NCI-H446 treated with DMSO at 0.1 percent for 48 hours (cell line): Measurements from ENCODE around the gene TP53I11.
A peak's percentile ranks its signal among the peaks of the same experiment; 100 is the strongest.

Experiments
- DNase-seq: peaks from one replicate; lab custom pipeline; 2025; lab: John Stamatoyannopoulos, UW

Gene TP53I11

DNA sequence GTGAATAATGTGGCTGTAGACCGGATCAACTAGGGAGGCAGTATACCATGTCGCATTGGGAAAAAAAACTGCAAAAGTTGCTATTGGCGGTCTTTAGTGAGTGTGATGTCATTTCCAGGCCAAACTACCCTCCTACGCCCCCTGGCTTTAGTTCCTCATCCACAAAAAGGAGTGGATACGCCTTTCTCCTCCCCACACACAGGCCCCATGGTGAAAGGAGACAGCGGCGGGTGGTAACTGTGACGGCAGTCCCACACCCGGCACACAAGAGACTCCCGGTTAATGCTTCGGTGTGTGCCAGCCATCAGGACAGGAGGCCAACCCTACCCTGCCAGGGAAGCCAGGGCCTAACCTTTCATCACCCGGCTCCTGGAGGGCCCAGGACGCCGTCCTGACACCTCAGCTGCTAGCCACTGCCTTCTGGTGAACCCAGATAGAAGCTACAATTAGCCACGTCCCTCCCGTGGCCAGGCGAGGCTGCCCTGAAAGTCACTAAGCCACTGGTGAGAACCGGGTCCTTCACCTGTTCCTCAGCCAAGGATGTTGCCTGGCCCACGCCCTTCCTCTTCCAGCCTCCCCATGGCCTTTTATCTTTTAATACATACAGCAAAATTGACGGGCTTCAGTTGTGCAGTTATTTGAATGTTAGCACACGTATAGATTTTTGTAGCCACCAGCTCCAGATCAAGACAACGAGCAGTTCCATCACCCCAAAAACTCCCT lies 10.8 kb downstream of the TP53I11 start:
- no peak for DNase-seq

DNA sequence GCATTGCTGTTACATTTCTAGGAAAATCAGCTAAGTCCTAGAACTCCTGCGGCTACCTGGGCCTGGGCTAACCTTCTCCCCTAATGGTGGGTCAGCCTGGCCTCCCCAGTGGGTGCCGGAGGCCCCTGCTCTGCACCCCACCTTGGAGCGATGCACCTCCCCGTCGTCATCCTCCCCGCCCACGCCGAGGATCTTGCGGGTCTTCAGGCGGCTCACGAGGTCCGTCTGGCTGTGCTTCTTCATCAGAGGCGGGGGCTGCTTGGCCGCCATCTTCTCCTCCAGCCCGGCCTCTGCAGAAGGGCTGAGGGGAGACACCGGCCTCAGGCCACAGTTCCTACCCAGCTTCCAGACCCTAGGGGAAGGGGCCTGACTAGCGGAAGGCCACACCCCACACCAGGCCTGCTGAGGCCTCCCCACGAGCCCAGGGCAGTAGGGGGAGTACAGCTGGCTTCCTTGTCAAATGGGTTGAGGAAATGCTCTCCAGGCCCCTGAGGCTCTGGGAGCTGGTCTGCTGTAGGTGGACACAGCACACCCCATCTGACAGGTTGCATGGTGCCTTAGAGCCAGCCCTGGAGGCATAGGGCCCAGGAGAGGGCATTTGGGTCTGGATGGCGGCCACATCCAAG lies 12.5 kb downstream of the TP53I11 start:
- no peak for DNase-seq

DNA sequence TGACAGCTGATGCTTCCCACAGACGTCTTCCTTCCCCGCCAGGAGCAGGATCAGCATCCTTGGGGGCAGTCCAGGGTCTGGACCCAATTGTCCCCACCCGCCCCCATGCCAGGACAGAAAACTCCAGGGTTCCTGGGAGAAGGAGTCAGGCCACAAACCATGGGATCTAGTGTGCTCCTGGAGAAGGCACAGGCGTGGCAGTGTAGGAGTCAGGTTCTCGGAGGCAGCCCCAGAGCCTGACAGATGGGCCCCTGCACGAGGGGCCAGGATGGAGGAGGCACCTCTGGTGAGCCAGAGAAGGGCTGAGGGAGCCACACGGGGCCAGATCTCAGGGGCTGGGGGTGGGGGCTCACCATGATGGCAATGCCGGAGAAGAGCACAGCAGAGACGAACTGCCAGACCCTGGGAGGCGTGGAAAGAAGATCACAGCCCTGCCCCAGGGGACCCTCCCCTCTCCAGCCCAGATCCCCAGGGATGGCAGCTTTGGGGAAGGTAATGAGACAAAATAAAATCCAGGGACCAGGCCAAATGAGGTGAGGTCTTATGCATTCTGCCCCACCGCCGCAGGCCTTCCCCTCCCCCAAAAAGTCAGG lies 13.6 kb downstream of the TP53I11 start:
- DNase-seq: no peak

DNA sequence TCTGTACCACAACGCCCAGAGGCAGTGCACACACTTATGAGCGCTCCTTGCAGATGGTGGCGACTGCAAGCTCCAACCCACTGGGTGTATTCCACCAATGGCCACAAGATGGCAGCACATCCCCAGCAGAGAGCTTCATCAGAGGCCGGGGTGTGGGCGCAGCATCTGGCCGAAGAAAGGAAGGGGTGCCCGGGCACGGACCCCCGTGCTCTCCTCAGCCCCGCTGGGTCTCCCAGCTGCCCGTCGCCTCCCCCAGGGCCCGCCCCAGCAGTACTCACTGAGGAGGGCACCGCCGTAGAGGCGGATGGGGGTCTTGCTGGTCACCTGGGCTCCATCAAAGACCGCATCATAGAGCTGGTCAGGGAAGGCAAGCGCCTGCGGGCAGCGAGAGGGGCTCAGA lies 14.2 kb downstream of the TP53I11 start:
- DNase-seq: peak; percentile 48

DNA sequence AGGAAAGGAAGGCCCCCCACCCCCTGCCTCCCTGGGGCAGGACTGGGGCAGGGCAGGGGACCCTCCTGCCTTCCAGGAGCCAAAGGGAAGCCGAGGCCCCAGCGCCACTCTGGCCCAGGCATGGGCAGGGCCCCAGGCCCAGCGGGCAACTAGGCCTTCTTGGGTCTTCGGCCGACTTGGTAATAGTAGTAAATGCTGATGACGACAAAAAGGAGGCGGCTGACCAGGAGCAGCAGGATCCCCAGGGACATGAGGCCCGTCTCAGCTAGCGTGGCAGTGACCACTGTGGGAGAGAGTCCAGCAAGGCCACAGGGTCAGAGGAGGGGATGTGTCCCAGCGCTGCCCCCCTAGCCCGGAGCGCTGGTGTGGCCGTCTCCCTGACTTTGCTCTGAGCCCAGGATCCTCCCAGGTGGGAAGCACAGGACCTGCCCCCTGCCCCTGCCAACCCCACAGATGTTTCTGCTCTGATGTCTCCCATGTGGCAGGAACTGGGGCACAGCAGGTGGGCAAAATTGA lies 15.9 kb downstream of the TP53I11 start:
- DNase-seq: no peak

DNA sequence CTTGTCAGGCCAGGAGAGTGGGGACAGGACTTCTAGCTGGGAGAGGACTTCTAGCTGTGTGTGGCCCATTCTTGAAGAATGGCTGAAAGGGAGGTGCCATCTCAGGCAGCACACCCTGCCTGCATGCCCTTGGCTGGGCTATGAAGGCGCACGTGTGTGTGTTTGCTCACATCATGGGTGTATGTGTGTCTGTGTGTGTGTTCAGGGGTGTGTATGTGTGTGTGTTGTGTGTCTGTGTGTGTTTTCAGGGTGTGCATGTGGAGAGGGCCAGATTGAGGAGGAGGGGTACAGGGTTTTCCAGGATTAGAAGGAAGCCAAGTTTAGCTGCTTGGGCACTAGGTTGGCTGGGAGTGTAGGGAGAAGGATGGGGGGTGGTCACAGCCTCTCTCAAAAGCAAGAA lies 16.6 kb downstream of the TP53I11 start:
- DNase-seq: no peak

DNA sequence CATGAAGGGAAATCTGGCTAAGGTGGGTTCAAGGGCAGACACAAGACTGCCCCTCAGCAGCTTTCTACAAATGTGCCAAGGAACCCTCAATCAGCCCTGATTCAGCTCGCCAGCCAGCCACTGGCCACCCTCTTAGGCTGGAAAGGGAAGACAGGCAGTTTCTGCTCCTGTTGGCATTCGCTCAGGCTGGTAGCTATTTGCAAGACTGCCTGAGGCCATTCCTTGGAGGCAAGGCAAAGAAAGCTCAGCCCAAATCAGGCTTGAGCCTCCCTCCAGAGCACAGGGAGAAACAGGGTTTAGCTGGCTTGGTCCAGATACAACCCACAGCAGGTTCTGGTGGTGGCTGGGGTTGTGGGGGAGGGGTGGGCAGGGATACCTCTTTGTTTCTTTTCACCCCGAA lies 19.2 kb downstream of the TP53I11 start:
- no peak for DNase-seq

DNA sequence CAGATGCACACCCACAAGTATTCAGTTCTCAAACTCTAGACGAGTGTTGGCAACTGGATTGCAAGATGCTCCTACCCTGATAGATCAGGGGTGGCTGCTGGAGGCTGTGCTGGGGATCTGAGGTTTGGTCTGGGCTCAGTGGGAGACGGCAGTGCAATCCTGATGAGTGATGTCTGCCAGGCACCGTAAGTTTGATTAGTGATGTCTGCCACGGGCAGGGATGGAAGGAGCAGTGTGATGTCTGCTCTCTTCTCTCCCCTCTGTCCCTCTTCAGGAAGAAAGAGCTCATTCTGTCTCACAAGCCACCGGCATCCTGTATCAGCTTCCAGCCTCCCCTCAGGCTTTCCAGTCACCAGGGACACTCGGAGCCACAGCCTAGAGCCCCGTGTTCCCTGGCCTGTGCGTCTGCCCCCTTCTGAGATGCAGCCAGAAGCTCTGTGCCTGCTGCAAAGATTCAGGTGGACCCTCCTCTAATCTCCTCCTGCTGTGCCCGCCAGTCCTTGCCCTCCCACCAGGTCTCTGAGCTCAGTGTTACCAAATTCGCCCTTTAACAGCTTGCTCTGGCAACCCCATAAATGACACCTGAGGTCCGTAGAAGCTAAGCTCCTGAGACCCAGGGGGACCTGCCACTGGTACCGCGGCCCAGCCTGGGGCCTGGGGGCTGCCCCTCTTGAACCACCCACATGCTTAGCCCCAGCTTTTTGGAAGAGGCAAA lies 19.9 kb downstream of the TP53I11 start:
- no peak for DNase-seq

DNA sequence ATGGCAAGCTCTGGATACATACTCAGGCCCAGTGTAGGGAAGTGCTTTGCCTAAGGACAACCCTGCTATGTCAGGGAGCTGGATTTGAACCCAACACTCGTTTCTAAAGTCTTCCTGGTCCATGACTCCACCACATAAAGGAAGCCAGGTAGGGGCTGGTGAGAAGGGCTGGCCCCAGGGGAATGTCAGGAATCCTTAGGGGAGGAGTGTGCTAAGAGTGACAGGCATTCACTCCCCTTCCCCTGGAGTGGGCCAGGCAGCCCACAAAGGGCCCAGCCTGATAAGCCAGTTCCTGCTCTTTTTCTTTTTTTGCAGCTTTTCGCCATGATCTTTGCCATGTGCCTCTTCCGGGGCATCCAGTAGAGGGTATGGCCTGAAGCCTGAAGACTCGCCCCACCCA lies 21.9 kb downstream of the TP53I11 start:
- no peak for DNase-seq

DNA sequence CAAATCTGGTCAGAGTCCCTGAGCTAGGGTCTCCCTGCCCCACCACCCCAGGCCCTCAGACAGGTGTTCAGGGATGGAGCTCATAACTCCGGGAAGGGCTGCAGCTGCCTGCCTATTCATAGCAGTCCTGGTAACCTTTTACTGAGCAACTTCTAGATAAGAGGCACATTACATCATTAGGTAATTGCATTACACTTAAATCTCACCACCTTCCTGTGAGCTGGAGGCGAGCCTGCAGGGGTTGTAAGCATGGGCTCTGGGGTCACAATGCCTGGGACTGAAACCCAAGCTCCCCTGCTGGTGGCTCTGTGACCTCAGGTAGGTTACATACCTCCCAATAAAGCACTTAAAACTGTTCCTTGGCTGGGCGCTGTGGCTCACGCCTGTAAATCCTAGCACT lies 22.5 kb downstream of the TP53I11 start:
- DNase-seq: no peak

DNA sequence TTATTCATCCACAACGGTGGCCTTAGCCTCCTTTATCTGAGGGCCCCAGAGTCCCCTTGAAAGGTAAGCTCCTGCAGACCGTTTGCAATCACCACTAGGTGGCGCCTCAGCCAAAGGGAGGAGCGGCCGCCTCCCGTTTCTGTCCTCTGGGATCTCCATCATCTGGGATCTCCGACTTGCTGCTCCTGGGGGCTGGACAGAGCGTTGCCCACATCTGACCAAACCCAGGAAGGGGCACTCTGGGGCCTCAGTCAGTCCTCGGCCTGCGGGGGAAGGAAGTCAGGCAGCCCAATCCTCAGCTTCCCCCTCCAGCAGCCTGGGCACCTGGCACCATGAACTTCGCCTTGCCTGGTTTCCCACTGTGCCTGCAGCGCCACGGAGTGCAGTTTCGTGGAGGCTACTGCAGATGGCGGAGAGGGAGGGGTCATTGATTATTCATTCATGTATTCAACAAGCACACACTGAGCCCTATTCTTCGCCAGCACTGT lies 23.5 kb downstream of the TP53I11 start:
- peak; percentile 52 for DNase-seq

DNA sequence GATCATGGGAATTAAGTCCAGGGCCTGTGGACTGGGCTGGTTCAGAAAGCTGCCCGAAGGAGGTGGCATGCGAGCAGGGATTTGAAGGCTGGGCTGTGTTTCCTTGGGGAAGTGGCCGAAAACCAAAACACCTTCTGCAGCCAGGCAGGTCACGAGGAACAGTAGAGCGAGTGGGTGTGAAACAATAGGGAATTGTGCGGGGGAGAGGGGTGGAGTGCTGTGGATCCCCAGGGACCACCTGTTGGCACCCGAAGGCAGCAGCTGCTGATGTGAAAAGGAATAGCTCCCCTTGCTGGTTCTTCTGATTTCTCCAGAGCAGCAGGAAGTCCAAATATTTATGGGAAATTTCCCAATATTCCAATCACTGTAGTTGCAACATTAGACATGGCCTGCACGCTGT lies 24.6 kb downstream of the TP53I11 start:
- no peak for DNase-seq

DNA sequence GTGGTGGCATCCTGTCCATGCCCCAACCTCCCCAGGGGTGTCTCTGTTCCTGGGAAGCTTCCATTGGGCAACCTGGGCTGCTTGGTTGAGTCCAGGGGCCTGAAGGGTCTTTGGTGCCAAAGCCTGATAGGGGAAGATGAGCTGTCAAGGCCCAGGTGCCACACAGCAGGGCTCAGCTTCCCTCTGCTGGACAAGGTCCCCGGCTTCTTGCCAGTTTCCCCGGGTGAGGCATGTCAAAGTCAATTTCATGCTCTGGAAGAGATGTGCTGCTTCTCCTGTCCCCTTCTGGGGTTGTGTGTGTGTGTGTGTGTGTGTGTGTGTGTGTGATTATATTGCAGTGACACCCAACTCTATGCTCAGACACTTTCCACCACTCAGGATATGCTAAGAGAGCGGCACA lies 26.9 kb downstream of the TP53I11 start:
- DNase-seq: no peak

DNA sequence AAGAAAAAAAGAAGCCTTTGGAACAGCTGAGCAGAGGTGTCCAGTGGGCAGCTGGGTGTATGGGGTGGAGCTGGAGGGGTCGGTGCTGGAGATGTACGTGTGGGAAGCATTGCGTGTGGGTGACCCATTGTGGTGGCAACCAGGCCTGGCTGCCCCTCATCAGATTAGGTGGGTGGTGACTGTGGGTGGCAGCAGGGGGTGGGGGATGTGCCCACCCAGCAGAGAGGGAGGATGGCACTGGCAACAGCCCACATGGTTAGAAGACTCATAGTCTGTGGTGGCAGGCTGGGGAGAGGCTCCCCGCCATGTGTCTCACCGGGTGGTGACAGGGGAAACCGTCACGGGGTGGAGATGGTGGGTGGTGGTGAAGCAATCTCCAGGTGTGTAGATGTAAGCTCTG lies 27.6 kb downstream of the TP53I11 start:
- no peak for DNase-seq

DNA sequence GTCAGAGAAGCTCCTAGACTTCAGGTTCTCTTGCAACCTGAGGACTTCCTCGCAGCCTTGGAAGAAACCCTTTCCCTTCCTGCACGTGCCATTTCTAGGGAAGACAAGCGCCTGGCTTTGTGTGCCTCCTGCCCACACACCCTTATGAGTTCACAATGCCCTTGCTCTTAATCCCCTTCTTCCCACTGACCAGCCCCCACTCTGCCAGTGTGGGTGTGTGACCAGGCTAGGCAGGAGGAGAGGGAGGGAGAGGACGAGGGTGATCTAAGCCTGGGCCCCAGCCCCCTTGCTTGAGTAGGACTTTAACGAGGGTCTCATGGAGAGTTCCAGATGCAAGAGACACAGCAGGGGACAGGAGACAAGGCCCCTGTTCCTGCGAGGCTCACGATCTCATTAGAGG lies 30.2 kb downstream of the TP53I11 start:
- no peak for DNase-seq

DNA sequence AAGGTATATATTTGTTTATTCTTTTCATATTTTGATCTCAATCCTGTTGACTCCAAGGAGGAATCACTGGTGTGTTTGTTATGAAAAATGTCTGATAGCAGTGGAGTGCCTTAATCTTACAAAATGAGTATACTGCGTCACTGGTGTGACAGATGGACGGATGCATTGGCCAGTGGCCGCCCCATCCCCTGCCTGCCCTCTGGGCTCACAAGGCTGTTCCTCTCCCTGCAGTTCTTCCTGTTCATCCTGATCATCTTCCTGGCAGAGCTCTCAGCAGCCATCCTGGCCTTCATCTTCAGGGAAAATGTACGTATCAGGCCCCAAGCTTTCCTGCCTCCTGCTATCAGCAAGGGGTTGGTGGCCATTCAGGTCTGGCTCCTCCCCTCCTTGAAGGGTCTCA lies 32.9 kb downstream of the TP53I11 start:
- no peak for DNase-seq

DNA sequence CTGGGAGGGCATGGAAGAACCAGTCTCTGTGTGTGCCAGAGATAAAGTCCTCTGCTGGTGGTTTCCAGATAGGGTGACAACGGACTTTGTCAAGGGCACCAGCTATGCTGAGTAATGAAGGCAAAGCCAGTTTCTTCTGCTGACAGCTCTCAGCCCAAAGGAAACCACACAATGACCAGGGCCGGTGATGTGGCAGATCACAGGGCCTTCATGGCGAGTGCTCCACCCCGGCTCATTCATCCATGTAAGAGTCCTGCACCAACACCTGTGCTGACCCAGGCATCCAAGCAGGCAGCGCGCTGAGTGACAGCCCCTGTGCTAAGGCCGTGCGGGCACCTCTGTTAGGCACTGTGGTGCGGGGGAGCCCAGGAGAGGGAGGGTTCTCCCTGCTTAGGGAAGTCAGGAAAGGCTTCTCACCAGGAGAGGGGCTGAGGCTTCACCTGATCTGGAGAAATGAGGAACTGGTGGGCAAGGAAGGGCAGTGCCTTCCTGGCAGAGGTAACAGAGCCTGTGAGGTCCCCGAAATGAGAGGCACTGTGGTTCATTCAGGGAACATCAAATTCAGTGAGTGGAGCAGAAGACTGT lies 33.8 kb downstream of the TP53I11 start:
- DNase-seq: no peak

DNA sequence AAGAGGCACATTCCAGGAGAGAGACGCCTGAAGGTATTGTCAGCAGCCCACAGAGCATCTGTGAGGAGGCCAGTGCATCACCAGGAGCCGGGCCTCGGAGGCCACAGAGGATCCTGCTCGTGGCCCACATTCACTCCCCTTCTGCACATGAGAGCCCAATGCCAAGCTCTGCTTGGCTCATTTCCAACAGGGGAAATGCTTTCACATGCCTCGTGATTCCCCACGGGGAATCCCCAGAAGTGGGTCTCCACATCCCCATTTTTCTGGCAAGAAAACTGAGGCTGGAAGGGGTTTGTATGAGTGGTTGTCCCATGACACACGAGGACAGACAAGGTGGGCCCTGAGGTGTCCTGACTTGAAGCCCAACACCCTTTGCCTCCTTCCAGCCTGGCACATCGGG lies 34.4 kb downstream of the TP53I11 start:
- DNase-seq: no peak

DNA sequence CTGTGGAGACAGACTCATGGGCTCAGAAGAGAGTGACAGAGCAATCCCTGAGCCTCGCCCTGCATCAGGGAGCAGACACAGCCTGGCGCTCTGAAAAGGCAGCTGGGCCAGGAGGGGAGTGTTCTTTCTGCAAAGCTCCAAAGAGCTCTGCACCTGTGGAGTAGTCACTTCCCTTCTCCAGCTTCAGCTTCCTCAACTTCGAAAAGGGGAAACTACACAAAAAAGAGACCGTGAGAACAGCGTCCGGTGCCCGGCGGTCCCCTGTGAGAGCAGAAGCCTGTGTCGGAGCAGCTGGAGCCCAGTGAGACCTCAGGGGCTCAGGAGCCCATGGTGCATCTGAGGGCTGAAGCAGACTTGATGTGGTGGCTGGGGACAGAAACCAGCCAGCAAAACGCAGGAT lies 35.1 kb downstream of the TP53I11 start:
- no peak for DNase-seq

DNA sequence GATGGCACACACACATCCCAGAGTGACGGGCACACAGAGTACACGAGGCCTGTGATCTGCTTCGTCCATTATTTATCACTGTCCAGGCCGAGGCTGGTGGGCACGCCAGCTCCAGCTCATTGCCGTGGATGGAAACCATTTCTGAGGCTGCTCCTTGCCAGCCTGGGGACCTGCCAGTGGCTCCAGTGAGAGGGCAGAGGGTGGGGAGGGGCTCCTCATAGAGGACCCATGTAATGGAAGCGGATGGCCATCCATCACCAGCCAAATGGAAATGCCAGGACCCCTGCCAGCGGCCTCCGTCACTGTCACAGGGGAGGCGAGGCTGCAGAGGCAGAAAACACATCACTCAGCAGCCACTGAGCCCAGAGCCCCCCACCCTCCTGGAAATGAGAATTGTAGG lies 35.7 kb downstream of the TP53I11 start:
- no peak for DNase-seq

DNA sequence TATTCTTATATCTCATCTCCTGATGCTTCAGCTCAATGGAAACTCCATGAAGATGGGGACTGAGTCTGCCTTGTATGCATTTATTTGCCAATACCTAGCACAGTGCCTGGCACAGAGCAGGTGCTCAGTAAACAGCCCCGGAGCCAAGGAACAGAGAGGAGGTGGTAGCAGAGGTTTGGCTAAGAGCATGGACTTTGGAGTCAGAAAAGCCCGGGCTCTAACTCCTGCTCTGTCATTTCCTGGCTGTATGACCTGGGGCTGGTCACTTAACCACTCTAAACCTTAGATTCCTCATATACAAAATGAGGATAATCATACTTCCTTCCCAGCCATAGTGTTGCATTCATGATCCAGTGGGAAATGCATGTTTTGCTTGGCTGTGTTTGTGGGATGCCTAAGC lies 36.6 kb downstream of the TP53I11 start:
- no peak for DNase-seq

DNA sequence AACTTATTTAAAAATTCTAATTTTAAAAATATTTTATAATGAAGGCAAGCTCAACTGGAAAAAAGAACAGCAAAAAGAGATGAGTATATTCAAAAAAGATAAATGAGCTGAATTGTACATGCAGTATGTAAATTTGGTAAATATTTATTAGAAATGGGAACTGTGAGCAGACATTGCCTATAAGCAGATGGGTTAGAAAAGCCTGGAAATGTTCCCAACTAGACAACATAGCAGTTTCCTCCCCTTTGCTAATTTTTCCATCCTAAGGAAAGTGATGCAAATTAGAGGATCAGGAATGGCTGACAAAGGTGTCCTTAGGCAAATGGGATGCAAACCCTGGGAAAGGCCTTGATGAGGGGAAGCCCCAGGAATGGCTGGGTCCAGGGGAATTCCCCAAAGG lies 37.2 kb downstream of the TP53I11 start:
- DNase-seq: no peak
